PC-3 (cell line): ENCODE data around the gene EYS. TPM values are rescaled to one million over a fixed set of nuclear protein-coding genes. Genes with fewer than 3 reads are reported as not detected.
A peak's percentile ranks its signal among the peaks of the same experiment; 100 is the strongest.

ENCODE experiments used
- ATAC-seq: fragments of 200-7000 bp; cut with Tn5 transposase; 2 replicates; pipeline ENCODE4 v1.9.1; 2020; ENCODE audit warnings: mild to moderate bottlenecking, moderate library complexity
- BruUV-seq: library from RNA; stranded (reverse); fragments of 400-500 nt; replicated peaks from 2 replicates; lab custom pipeline; 2021; lab: Mats Ljungman, UMichigan
- CTCF ChIA-PET: fragments of 300-600 bp; sonication (Branson Sonifier 250); formaldehyde crosslinking; loops from one replicate; lab custom pipeline; 2022; ENCODE audit warnings: antibody characterized with exemption; lab: Charles Lee
- POLR2A ChIA-PET: fragments of 300-600 bp; sonication (Branson Sonifier 250); formaldehyde crosslinking; loops from one replicate; lab custom pipeline; 2022; ENCODE audit warnings: antibody characterized with exemption; ENCODE audit not compliant: unreplicated experiment; lab: Charles Lee
- DNase-seq: peaks from one replicate; pipeline ENCODE4 v3.0.0-alpha.2; 2015
- H2AFZ ChIP-seq: fragments of 300-600 bp; sonication (generic); 2 replicates; pipeline ENCODE4 v1.6.0; 2016; ENCODE audit warnings: antibody characterized with exemption, low read length
- H3F3A ChIP-seq: fragments of 300-600 bp; sonication (generic); one replicate; pipeline ENCODE4 v1.6.0; 2017; ENCODE audit warnings: antibody characterized with exemption, low read length, control low read depth, mild to moderate bottlenecking; ENCODE audit not compliant: unreplicated experiment
- H3K27ac ChIP-seq: fragments of 300-600 bp; sonication (generic); 2 replicates; pipeline ENCODE4 v1.5.1; 2016; ENCODE audit warnings: mild to moderate bottlenecking, low read length
- H3K27me3 ChIP-seq: fragments of 300-600 bp; sonication (generic); 2 replicates; pipeline ENCODE4 v1.6.1; 2016; ENCODE audit warnings: low read length, mixed read lengths
- H3K36me3 ChIP-seq: fragments of 300-600 bp; sonication (generic); 2 replicates; pipeline ENCODE4 v1.6.1; 2016; ENCODE audit warnings: low read depth, mixed run types, low read length, mixed read lengths
- H3K4me1 ChIP-seq: fragments of 300-600 bp; sonication (generic); 2 replicates; pipeline ENCODE4 v1.5.1; 2016; ENCODE audit warnings: low read length; ENCODE audit not compliant: insufficient read depth
- H3K4me2 ChIP-seq: fragments of 300-600 bp; sonication (generic); 2 replicates; pipeline ENCODE4 v1.6.0; 2016; ENCODE audit warnings: low read length
- H3K4me3 ChIP-seq: fragments of 300-600 bp; sonication (generic); 2 replicates; pipeline ENCODE4 v1.5.1; 2016; ENCODE audit warnings: mild to moderate bottlenecking, low read length, mixed read lengths
- H3K79me2 ChIP-seq: fragments of 300-600 bp; sonication (generic); 2 replicates; pipeline ENCODE4 v1.6.1; 2017; ENCODE audit warnings: low read length, mixed read lengths
- H3K9ac ChIP-seq: fragments of 300-600 bp; sonication (generic); 2 replicates; pipeline ENCODE4 v1.6.0; 2016; ENCODE audit warnings: mild to moderate bottlenecking, low read length
- H3K9me2 ChIP-seq: fragments of 300-600 bp; sonication (generic); replicated peaks from 2 replicates; pipeline ENCODE4 v1.6.1; 2016; ENCODE audit warnings: mixed run types, low read length, mixed read lengths
- H3K9me3 ChIP-seq: fragments of 300-600 bp; sonication (generic); 2 replicates; pipeline ENCODE4 v1.6.1; 2016; ENCODE audit warnings: low read length, mixed read lengths
- H4K20me1 ChIP-seq: fragments of 300-600 bp; sonication (generic); 2 replicates; pipeline ENCODE4 v1.6.1; 2016; ENCODE audit warnings: low read length, mixed read lengths
- CTCF ChIP-seq: fragments of 300-600 bp; sonication (generic); conservative IDR thresholded peaks from 2 replicates; pipeline ENCODE4 v1.5.1; 2017; ENCODE audit warnings: antibody characterized with exemption, low read depth, mild to moderate bottlenecking, low read length
- EZH2 ChIP-seq: fragments of 300-600 bp; sonication (generic); IDR thresholded peaks from one replicate; pipeline ENCODE4 v1.6.1; 2017; ENCODE audit warnings: antibody characterized with exemption, mild to moderate bottlenecking, low read length; ENCODE audit not compliant: unreplicated experiment
- EZH2phosphoT487 ChIP-seq: fragments of 300-600 bp; sonication (generic); IDR thresholded peaks from 2 replicates; pipeline ENCODE4 v1.6.1; 2018; ENCODE audit warnings: mild to moderate bottlenecking, antibody characterized with exemption, low read length, borderline replicate concordance
- intact Hi-C: fragments of 100-400 bp; cut with micrococcal nuclease; formaldehyde crosslinking; loops from 2 replicates; pipeline ENCODE4 v1.9.0; 2023
- total RNA-seq: library from RNA; depleted of rRNA; stranded (reverse); fragments of >200 nt; gene quantifications from 2 replicates; pipeline ENCODE4 v1.2.3, GENCODE V29; 2014

The EYS gene
- total RNA-seq, 1 experiment from 2014 or later = 0.07 TPM

- no peaks in the 10 kb centered on the region for H4K20me1 ChIP-seq
- POLR2A ChIA-PET = no interaction called here
- no peaks in the 10 kb centered on the region for H3K36me3 ChIP-seq
- H3K9me3 ChIP-seq = no peaks in the 10 kb centered on the region
- H3K4me3 ChIP-seq = no peak overlapping the region
- no peaks in the 10 kb centered on the region for H3F3A ChIP-seq
- no peaks in the 10 kb centered on the region for H3K27me3 ChIP-seq
- H3K4me2 ChIP-seq = peak overlapping the region; percentile 13; the same call in 1 of the 2 replicates
- no peaks in the 10 kb centered on the region for H3K9me2 ChIP-seq
- no peaks in the 10 kb centered on the region for H3K79me2 ChIP-seq
- TF ChIP-seq EZH2 (no peak), CTCF (peak; percentile 73)
- no peak overlapping the region for H3K9ac ChIP-seq
- no peak overlapping the region for H2AFZ ChIP-seq
- CTCF ChIA-PET = interaction anchor here (0.6 kb wide), 1 partner anchor 14 kb away, joined by 3 read pairs; no protein-coding TSS in a partner anchor
- intact Hi-C loops = no loop called here
- H3K4me1 ChIP-seq = peaks cover 15% of the 10 kb centered on the region
- BruUV-seq = no TSS peak
- peak; percentile 22 for DNase-seq
- peak overlapping the region; percentile 57 for H3K27ac ChIP-seq
- ATAC-seq = no peak
These were observed 1201.7 kb downstream of the EYS start for GRCh38 chr6:64505312-64505711.

- Histone ChIP-seq H3K27me3 (no peaks in the 10 kb centered on the region), H3K4me2 (peak overlapping the region; percentile 13), H3K27ac (peak overlapping the region; percentile 57), H3K4me1 (peaks cover 15% of the 10 kb centered on the region), H3K9ac (no peak overlapping the region), H3K9me3 (no peaks in the 10 kb centered on the region), H4K20me1 (no peaks in the 10 kb centered on the region), H3K36me3 (no peaks in the 10 kb centered on the region), H2AFZ (no peak overlapping the region), H3K4me3 (no peak overlapping the region), H3K9me2 (no peaks in the 10 kb centered on the region), H3K79me2 (no peaks in the 10 kb centered on the region), H3F3A (no peaks in the 10 kb centered on the region)
- ATAC-seq = peak; percentile 98
- TF ChIP-seq EZH2phosphoT487 (no peak), CTCF (no peak), EZH2 (no peak)
- ChIA-PET CTCF (interaction anchor here (0.6 kb wide), 1 partner anchor 14 kb away, joined by 3 read pairs; no protein-coding TSS in a partner anchor), POLR2A (no interaction called here)
- DNase-seq = peak; percentile 73
- intact Hi-C loops = no loop called here
- BruUV-seq = no TSS peak
These were observed 1202.5 kb downstream of the EYS start for GRCh38 chr6:64504503-64504902.

- Histone ChIP-seq H3K9me2 (no peaks in the 10 kb centered on the region), H4K20me1 (no peaks in the 10 kb centered on the region), H3K27me3 (no peaks in the 10 kb centered on the region), H2AFZ (no peak overlapping the region), H3F3A (no peaks in the 10 kb centered on the region), H3K27ac (no peak overlapping the region), H3K36me3 (no peaks in the 10 kb centered on the region), H3K79me2 (no peaks in the 10 kb centered on the region), H3K4me1 (peaks cover 15% of the 10 kb centered on the region), H3K4me3 (no peak overlapping the region), H3K9ac (no peak overlapping the region), H3K4me2 (no peak overlapping the region), H3K9me3 (no peaks in the 10 kb centered on the region)
- ChIA-PET CTCF (no interaction called here), POLR2A (interaction anchor here (0.5 kb wide), 1 partner anchor 448 kb away, joined by 12 read pairs; no protein-coding TSS in a partner anchor)
- intact Hi-C loops = no loop called here
- no TSS peak for BruUV-seq
- ATAC-seq (no peak), DNase-seq (no peak)
- TF ChIP-seq EZH2phosphoT487 = no peak
- no peak for TF ChIP-seq EZH2
- no peak for TF ChIP-seq CTCF
These were observed 1204.2 kb downstream of the EYS start for GRCh38 chr6:64502801-64503200.
